GM23338 (cell line): ENCODE results near the gene CCDC121.

Source experiments
- CTCF ChIP-seq, 2 experiments: fragments of 200-600 bp in 1 of 2; sonication (generic) in 1 of 2; conservative IDR thresholded peaks; 2 replicates each; pipeline versions ENCODE4 v1.5.1 to v1.6.1; 2016 to 2017; ENCODE audit warnings: antibody characterized with exemption in 2 of 2, low read depth in 2 of 2, mild to moderate bottlenecking in 2 of 2, moderate library complexity in 1 of 2
- EZH2phosphoT487 ChIP-seq: fragments of 200-600 bp; sonication (generic); IDR thresholded peaks from one replicate; pipeline ENCODE4 v1.8.1; 2018; ENCODE audit warnings: antibody characterized with exemption; ENCODE audit not compliant: unreplicated experiment

- no peak for TF ChIP-seq CTCF (conservative IDR thresholded peaks at IDR 0.05; ENCODE audit: low read depth in 2 of 2)
- no peak for TF ChIP-seq EZH2phosphoT487
Observed at GRCh38 chr2:27652341-27652740, 23.5 kb upstream of the CCDC121 start.
